Measurements from ENCODE around the gene FSIP2.

DNA sequence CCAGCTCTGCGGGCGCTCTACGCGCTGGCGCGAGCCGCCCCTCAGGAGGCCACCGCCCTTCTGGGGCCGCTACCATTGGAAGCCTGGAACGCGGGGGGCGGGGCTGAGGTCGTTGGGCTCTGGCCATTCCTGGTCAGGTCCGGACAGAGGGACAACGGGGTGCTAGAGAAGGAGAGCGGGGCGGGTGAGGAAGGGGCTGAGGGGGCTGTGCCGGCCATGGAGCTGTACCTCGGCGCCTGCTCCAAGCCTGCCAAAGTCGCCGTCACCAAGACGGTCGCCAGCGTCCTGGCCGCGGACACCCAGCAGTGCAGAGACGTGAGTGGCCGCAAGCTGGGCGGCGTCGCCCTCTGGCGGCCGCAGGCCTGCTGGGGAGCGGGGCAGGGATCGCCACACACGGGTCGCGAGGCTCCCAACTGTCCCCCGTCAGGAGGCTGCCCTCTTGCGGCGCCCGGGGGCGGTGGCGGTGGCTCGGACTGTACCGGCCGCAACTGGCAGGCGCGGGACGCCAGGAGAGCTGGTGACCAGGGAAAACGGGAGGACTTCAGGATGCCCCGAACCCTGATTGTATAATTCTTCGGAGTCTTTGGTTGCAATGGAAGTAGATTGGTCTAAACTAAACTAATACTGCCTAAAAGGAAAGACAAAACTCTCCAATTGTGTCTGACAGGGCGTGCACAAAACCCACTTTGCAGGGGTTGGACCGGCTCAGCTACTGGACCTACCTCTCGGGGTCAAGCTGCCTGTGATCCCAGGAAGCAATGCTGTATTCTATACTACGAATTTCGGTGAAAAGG, at the start of gene FSIP2:
- TF ChIP-seq CTCF (IDR thresholded peaks at IDR 0.05) (peak; percentile 14), EZH2 (IDR thresholded peaks at IDR 0.05; ENCODE audit: borderline replicate concordance, insufficient read depth, low read depth, low read length, poor library complexity, severe bottlenecking) (no peak)

All from B cell (primary cell).